GM23338 (cell line): ENCODE measurements around the gene SH3RF3. TPM values are rescaled to one million over a fixed set of nuclear protein-coding genes. Genes with fewer than 3 reads are reported as not detected.

ENCODE experiments used
- ATAC-seq: fragments of 200-7000 bp; cut with Tn5 transposase; 3 replicates; pipeline ENCODE4 v1.9.1; 2020
- DNase-seq: peaks from one replicate; pipeline ENCODE4 v3.0.0-alpha.2; 2015; ENCODE audit warnings: low spot score
- H2AFZ ChIP-seq: fragments of 200-600 bp; sonication (generic); 2 replicates; pipeline ENCODE4 v1.8.0; 2016; ENCODE audit warnings: antibody characterized with exemption, mild to moderate bottlenecking, moderate library complexity
- H3F3A ChIP-seq: fragments of 200-600 bp; sonication (generic); replicated peaks from 2 replicates; pipeline ENCODE4 v1.8.0; 2017; ENCODE audit warnings: antibody characterized with exemption, mixed run types, low read depth
- H3K27ac ChIP-seq: fragments of 200-600 bp; sonication (generic); 2 replicates; pipeline ENCODE4 v1.6.1; 2016; ENCODE audit warnings: low read depth
- H3K27me3 ChIP-seq: fragments of 200-600 bp; sonication (generic); 2 replicates; pipeline ENCODE4 v1.8.0; 2016; ENCODE audit warnings: mild to moderate bottlenecking, mixed run types, moderate library complexity; ENCODE audit not compliant: insufficient read depth
- H3K36me3 ChIP-seq: fragments of 200-600 bp; sonication (generic); 2 replicates; pipeline ENCODE4 v1.8.0; 2016; ENCODE audit warnings: mild to moderate bottlenecking; ENCODE audit not compliant: insufficient read depth
- H3K4me1 ChIP-seq: fragments of 200-600 bp; sonication (generic); 2 replicates; pipeline ENCODE4 v1.8.0; 2016; ENCODE audit warnings: mild to moderate bottlenecking, moderate library complexity; ENCODE audit not compliant: insufficient read depth
- H3K4me2 ChIP-seq: fragments of 200-600 bp; sonication (generic); 2 replicates; pipeline ENCODE4 v1.7.1; 2017; ENCODE audit warnings: mixed run types
- H3K4me3 ChIP-seq: fragments of 200-600 bp; sonication (generic); 2 replicates; pipeline ENCODE4 v1.6.1; 2016; ENCODE audit warnings: mixed run types
- H3K79me2 ChIP-seq: fragments of 200-600 bp; sonication (generic); replicated peaks from 2 replicates; pipeline ENCODE4 v1.8.0; 2017; ENCODE audit warnings: mild to moderate bottlenecking; ENCODE audit not compliant: insufficient read depth
- H3K9me2 ChIP-seq: fragments of 200-600 bp; sonication (generic); 2 replicates; pipeline ENCODE4 v1.8.0; 2017; ENCODE audit not compliant: insufficient read depth
- H4K20me1 ChIP-seq: fragments of 200-600 bp; sonication (generic); replicated peaks from 2 replicates; pipeline ENCODE4 v1.8.0; 2017; ENCODE audit warnings: mild to moderate bottlenecking; ENCODE audit not compliant: insufficient read depth
- H3K27ac Mint-ChIP-seq: 2 replicates; pipeline ENCODE4 v1.8.0; 2020; ENCODE audit warnings: inconsistent platforms, mild to moderate bottlenecking, moderate library complexity, mixed read lengths
- H3K27me3 Mint-ChIP-seq: 3 replicates; pipeline ENCODE4 v1.8.0; 2022; ENCODE audit warnings: low read depth, mild to moderate bottlenecking, moderate library complexity, mixed read lengths, inconsistent platforms; ENCODE audit not compliant: insufficient read depth, poor library complexity
- H3K36me3 Mint-ChIP-seq: 3 replicates; pipeline ENCODE4 v1.8.0; 2021; ENCODE audit warnings: low read depth, mild to moderate bottlenecking, inconsistent platforms, moderate library complexity, mixed read lengths
- H3K4me1 Mint-ChIP-seq: 3 replicates; pipeline ENCODE4 v1.8.0; 2020; ENCODE audit warnings: mild to moderate bottlenecking, inconsistent platforms, mixed read lengths
- H3K4me3 Mint-ChIP-seq: 3 replicates; pipeline ENCODE4 v1.8.0; 2021; ENCODE audit warnings: moderate library complexity, mild to moderate bottlenecking, inconsistent platforms, mixed read lengths
- H3K9me3 Mint-ChIP-seq: 3 replicates; pipeline ENCODE4 v1.8.0; 2020; ENCODE audit warnings: moderate library complexity, mild to moderate bottlenecking, inconsistent platforms, mixed read lengths
- CREB1 ChIP-seq: fragments of 250-450 bp; sonication (Bioruptor Pico); IDR thresholded peaks from 2 replicates; pipeline ENCODE4 v1.5.0; 2020; ENCODE audit warnings: low read depth, mild to moderate bottlenecking, moderate library complexity
- ETS1 ChIP-seq: IDR thresholded peaks from 2 replicates; pipeline ENCODE4 v1.6.1; 2016; ENCODE audit warnings: antibody characterized with exemption
- EZH2 ChIP-seq: fragments of 200-600 bp; sonication (generic); IDR thresholded peaks from one replicate; pipeline ENCODE4 v1.8.0; 2017; ENCODE audit warnings: antibody characterized with exemption, mild to moderate bottlenecking, low read depth; ENCODE audit not compliant: unreplicated experiment
- EZH2phosphoT487 ChIP-seq: fragments of 200-600 bp; sonication (generic); IDR thresholded peaks from one replicate; pipeline ENCODE4 v1.8.1; 2018; ENCODE audit warnings: antibody characterized with exemption; ENCODE audit not compliant: unreplicated experiment
- NANOG ChIP-seq: IDR thresholded peaks from 2 replicates; pipeline ENCODE4 v1.6.1; 2016; ENCODE audit warnings: antibody characterized with exemption, borderline replicate concordance
- POLR2AphosphoS5 ChIP-seq: IDR thresholded peaks from 2 replicates; pipeline ENCODE4 v1.6.1; 2016; ENCODE audit warnings: antibody characterized with exemption, low read depth
- REST ChIP-seq: IDR thresholded peaks from one replicate; pipeline ENCODE4 v1.6.1; 2018; ENCODE audit warnings: antibody characterized with exemption; ENCODE audit not compliant: unreplicated experiment
- STAT1 ChIP-seq: IDR thresholded peaks from one replicate; pipeline ENCODE4 v1.6.1; 2016; ENCODE audit warnings: antibody characterized with exemption; ENCODE audit not compliant: unreplicated experiment
- ZNF114 ChIP-seq: fragments of 250-450 bp; sonication (Bioruptor Pico); IDR thresholded peaks from 2 replicates; pipeline ENCODE4 v1.5.0; 2020; ENCODE audit warnings: mild to moderate bottlenecking, moderate library complexity
- ZNF331 ChIP-seq: fragments of 250-450 bp; sonication (Bioruptor Pico); IDR thresholded peaks from 2 replicates; pipeline ENCODE4 v1.5.0; 2020; ENCODE audit warnings: low read depth, mild to moderate bottlenecking, moderate library complexity
- ZNF462 ChIP-seq: fragments of 250-450 bp; sonication (Bioruptor Pico); IDR thresholded peaks from 2 replicates; pipeline ENCODE4 v1.5.0; 2020; ENCODE audit warnings: mild to moderate bottlenecking, moderate library complexity
- polyA plus RNA-seq: library from polyadenylated mRNA; unstranded; fragments of >200 nt; fragmentation: Nextera tagmentation; extraction: Ambion mirVana; gene quantifications from 2 replicates; pipeline ENCODE4 v1.2.1, GENCODE V29; 2016
- total RNA-seq: library from RNA; depleted of rRNA; stranded (reverse); fragments of >200 nt; shearing (Covaris generic); gene quantifications from 2 replicates; pipeline ENCODE4 v1.2.3, GENCODE V29; 2014

SH3RF3 gene
- total and polyA plus RNA-seq, 2 experiments from 2014 or later = 0.11 to 0.63 TPM

GRCh38 chr2:109237792-109238191, 108.8 kb downstream of the SH3RF3 start (continued):
- TF ChIP-seq ZNF462 (CRISPR knock-in tag) (no peak), EZH2 (no peak), POLR2AphosphoS5 (no peak), ETS1 (no peak)

DNA sequence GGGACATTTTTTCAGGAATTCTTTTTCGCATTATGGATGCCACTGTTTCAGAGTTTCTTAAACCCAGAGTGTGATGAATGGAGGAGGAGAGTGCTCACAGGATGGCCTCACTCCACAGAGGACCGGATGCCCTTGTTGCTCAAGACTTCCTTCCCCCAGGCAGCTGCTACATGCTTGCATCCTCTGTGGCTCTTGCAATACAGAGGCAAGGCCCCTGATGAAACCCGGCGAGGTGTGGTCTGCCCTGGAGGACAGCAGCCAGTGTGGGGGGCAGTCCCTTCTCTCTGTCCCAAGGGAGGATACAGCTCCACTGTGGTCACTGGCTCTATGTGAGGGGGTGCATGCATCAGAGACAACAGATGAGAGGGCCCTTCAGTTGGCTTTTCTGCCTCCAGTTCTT, 109.6 kb downstream of the SH3RF3 start:
- no peaks in the 10 kb centered on the region for H3K36me3 ChIP-seq
- H3K4me2 ChIP-seq = no peak overlapping the region
- H3K27ac ChIP-seq = no peak overlapping the region
- no peak overlapping the region for H3K27ac Mint-ChIP-seq
- DNase-seq (no peak), ATAC-seq (no peak)
- no peaks in the 10 kb centered on the region for H3F3A ChIP-seq
- no peaks in the 10 kb centered on the region for H3K27me3 ChIP-seq
- no peak overlapping the region for H3K4me3 ChIP-seq
- H3K79me2 ChIP-seq = no peaks in the 10 kb centered on the region
- no peaks in the 10 kb centered on the region for H3K36me3 Mint-ChIP-seq
- no peaks in the 10 kb centered on the region for H3K9me3 Mint-ChIP-seq
- no peaks in the 10 kb centered on the region for H4K20me1 ChIP-seq
- no peak overlapping the region for H3K4me3 Mint-ChIP-seq
- H3K27me3 Mint-ChIP-seq = peaks cover 4% of the 10 kb centered on the region
- H2AFZ ChIP-seq = no peak overlapping the region
- no peaks in the 10 kb centered on the region; the same call in 1 of the 2 replicates for H3K9me2 ChIP-seq
- no peaks in the 10 kb centered on the region for H3K4me1 ChIP-seq
- peaks cover 4% of the 10 kb centered on the region; the same call in 2 of the 3 replicates for H3K4me1 Mint-ChIP-seq
- no peak for TF ChIP-seq ZNF331 (CRISPR knock-in tag)
- no peak for TF ChIP-seq ZNF114 (CRISPR knock-in tag)
- TF ChIP-seq EZH2phosphoT487 = no peak
- TF ChIP-seq NANOG = no peak
- TF ChIP-seq STAT1 = no peak
- TF ChIP-seq REST = no peak
- no peak for TF ChIP-seq POLR2AphosphoS5
- TF ChIP-seq CREB1 = no peak
- TF ChIP-seq ETS1 = no peak
